Adrenal gland (tissue), 5 donors: ENCODE data around the gene VKORC1.

Source experiments
- CTCF ChIP-seq, 6 experiments: fragments of 450-650 bp in 4 of 6; fragments of 200-600 bp in 2 of 6; sonication (generic) in 1 of 6; IDR thresholded peaks; 1 replicate in 5 of 6; 2 replicates in 1 of 6; pipeline versions ENCODE4 v1.5.1 to v1.8.0; 2016 to 2021; ENCODE audit warnings: antibody characterized with exemption in 6 of 6, mild to moderate bottlenecking in 2 of 6, moderate library complexity in 1 of 6
- POLR2A ChIP-seq, 2 donors: fragments of 450-650 bp; IDR thresholded peaks; one replicate each; pipeline ENCODE4 v1.6.1; 2017; ENCODE audit warnings: antibody characterized with exemption in 2 of 2, mild to moderate bottlenecking in 2 of 2, moderate library complexity in 1 of 2
- donor health status: DM: no; HTN: no; CAD: no.

GRCh38 chr16:31113121-31114120 lies 18.8 kb upstream of the VKORC1 start:
- TF ChIP-seq POLR2A (IDR thresholded peaks at IDR 0.05) (no peak), CTCF (IDR thresholded peaks at IDR 0.05) (no peak)
